ENCODE measurements around the gene PARP11. TPM values are rescaled to one million over a fixed set of nuclear protein-coding genes. Genes with fewer than 3 reads are reported as not detected.

Gene PARP11
- total and polyA plus RNA-seq, 2 donors (not counting 3 experiments of a cell fraction or from before 2014, with no cell fraction given), result 3.0 to 4.9 TPM

GRCh38 chr12:3810540-3810939 lies 62.7 kb downstream of the PARP11 start:
- TF ChIP-seq POLR2A (IDR thresholded peaks at IDR 0.05; ENCODE audit: low read depth, low read length) (no peak), FOS (IDR thresholded peaks at IDR 0.05; ENCODE audit: borderline replicate concordance, insufficient read depth, low read length) (no peak), MYC (IDR thresholded peaks at IDR 0.05; ENCODE audit: low read depth, low read length) (no peak), GATA2 (IDR thresholded peaks at IDR 0.05; ENCODE audit: insufficient read depth, insufficient read length, low read depth, low read length) (no peak), EZH2 (IDR thresholded peaks at IDR 0.05; ENCODE audit: borderline replicate concordance, low read depth, low read length, severe bottlenecking) (no peak)
- TF ChIP-seq, protein P1, sequence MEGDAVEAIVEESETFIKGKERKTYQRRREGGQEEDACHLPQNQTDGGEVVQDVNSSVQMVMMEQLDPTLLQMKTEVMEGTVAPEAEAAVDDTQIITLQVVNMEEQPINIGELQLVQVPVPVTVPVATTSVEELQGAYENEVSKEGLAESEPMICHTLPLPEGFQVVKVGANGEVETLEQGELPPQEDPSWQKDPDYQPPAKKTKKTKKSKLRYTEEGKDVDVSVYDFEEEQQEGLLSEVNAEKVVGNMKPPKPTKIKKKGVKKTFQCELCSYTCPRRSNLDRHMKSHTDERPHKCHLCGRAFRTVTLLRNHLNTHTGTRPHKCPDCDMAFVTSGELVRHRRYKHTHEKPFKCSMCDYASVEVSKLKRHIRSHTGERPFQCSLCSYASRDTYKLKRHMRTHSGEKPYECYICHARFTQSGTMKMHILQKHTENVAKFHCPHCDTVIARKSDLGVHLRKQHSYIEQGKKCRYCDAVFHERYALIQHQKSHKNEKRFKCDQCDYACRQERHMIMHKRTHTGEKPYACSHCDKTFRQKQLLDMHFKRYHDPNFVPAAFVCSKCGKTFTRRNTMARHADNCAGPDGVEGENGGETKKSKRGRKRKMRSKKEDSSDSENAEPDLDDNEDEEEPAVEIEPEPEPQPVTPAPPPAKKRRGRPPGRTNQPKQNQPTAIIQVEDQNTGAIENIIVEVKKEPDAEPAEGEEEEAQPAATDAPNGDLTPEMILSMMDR (IDR thresholded peaks at IDR 0.05; ENCODE audit: extremely low read depth in 1 of 2, insufficient read depth in 1 of 2, low read depth in 1 of 2, low read length in 2 of 2), result no peak
- TF ChIP-seq, protein P2, sequence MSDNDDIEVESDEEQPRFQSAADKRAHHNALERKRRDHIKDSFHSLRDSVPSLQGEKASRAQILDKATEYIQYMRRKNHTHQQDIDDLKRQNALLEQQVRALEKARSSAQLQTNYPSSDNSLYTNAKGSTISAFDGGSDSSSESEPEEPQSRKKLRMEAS (IDR thresholded peaks at IDR 0.05; ENCODE audit: insufficient read depth, insufficient read length), result no peak
- Histone ChIP-seq H3K4me3 (replicated peaks in 1 of 3; ENCODE audit: insufficient read depth in 1 of 3, low read depth in 1 of 3, low read length in 3 of 3) (no peak overlapping the region), H4K20me1 (replicated peaks; ENCODE audit: control insufficient read depth, extremely low read depth, insufficient read depth, low read length) (no peaks in the 10 kb centered on the region), H3K36me3 (ENCODE audit: control insufficient read depth in 2 of 2, extremely low read depth in 1 of 2, insufficient read depth in 2 of 2, low read length in 2 of 2) (no peaks in the 10 kb centered on the region), H3K27me3 (ENCODE audit: control insufficient read depth in 2 of 2, insufficient read depth in 2 of 2, low read length in 2 of 2) (no peaks in the 10 kb centered on the region), H3K9ac (replicated peaks; ENCODE audit: extremely low read depth, insufficient read depth, low read length) (no peak overlapping the region), H2AFZ (ENCODE audit: low read depth, low read length) (no peak overlapping the region), H3K4me1 (ENCODE audit: control insufficient read depth, extremely low read depth, insufficient read depth, low read length) (no peaks in the 10 kb centered on the region), H3K9me3 (replicated peaks; ENCODE audit: control insufficient read depth, insufficient read depth, low read length) (no peaks in the 10 kb centered on the region), H3K9me1 (replicated peaks; ENCODE audit: control insufficient read depth, extremely low read depth, insufficient read depth, low read length) (no peaks in the 10 kb centered on the region), H3K4me2 (ENCODE audit: insufficient read depth, low read length) (no peak overlapping the region), H3K27ac (ENCODE audit: insufficient read depth, low read depth, low read length) (no peak overlapping the region), H3K79me2 (ENCODE audit: control insufficient read depth, insufficient read depth, low read length) (no peaks in the 10 kb centered on the region)
- intact Hi-C loops (cut with micrococcal nuclease) (no loop called here), dilution Hi-C loops (cut with MboI; ENCODE audit: extremely low pct_ligation_motif_present, low sequenced_read_pairs) (no loop called here)
- ChIA-PET POLR2A (no interaction called here), CTCF (no interaction called here)
- no TSS peak for BruUV-seq (replicated peaks)
- DNase-seq (ENCODE audit: low read depth, low spot score) (no peak), FAIRE-seq (no peak)

Measured in endothelial cell of umbilical vein (primary cell).